ENCODE measurements around the gene RBM19. TPM values are rescaled to one million over a fixed set of nuclear protein-coding genes. Genes with fewer than 3 reads are reported as not detected.

Gene RBM19
- total and polyA plus RNA-seq, 11 donors, result 12.7 to 27.1 (median 17.4) TPM

DNA sequence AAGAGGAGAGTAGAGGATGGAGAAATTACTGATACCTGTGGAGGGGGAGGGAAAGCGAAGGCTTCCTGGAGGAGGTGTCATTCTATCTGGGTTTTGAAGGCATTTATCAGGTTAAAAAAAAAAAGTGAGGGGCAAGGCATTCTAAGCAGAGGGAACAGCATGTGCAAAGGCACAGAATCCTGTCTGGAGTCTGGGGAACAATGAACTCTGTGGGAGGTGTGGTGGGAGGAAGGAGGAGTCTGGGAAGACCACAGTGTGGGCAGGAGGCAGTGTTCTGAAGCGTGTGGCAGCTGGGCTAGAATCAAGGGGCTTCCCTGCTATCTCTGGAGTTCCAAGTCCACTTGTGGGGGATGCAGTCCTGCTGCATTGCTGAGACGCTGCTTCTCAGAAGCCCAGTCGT lies 123.4 kb downstream of the RBM19 start:
- Histone ChIP-seq H3K27ac (no peak overlapping the region), H3K4me1 (peaks cover 0 to 7% (median 0%) of the 10 kb centered on the region in 12 donors), H3K9me3 (no peaks in the 10 kb centered on the region), H3K36me3 (peaks cover 0 to 32% (median 0%) of the 10 kb centered on the region in 9 donors), H3K27me3 (no peaks in the 10 kb centered on the region), H3K4me3 (no peak overlapping the region)
- WGBS, 4 donors, result 90 to 95% (median 94%) methylated on average over 4 of the region's 4 CpGs
- TF ChIP-seq POLR2A (IDR thresholded peaks at IDR 0.05), result no peak
- TF ChIP-seq, protein P1, sequence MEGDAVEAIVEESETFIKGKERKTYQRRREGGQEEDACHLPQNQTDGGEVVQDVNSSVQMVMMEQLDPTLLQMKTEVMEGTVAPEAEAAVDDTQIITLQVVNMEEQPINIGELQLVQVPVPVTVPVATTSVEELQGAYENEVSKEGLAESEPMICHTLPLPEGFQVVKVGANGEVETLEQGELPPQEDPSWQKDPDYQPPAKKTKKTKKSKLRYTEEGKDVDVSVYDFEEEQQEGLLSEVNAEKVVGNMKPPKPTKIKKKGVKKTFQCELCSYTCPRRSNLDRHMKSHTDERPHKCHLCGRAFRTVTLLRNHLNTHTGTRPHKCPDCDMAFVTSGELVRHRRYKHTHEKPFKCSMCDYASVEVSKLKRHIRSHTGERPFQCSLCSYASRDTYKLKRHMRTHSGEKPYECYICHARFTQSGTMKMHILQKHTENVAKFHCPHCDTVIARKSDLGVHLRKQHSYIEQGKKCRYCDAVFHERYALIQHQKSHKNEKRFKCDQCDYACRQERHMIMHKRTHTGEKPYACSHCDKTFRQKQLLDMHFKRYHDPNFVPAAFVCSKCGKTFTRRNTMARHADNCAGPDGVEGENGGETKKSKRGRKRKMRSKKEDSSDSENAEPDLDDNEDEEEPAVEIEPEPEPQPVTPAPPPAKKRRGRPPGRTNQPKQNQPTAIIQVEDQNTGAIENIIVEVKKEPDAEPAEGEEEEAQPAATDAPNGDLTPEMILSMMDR (IDR thresholded peaks at IDR 0.05), result no peak
- DNase-seq (no peak), ATAC-seq (no peak)
- intact Hi-C loops (cut with DNase I), result no loop called here

DNA sequence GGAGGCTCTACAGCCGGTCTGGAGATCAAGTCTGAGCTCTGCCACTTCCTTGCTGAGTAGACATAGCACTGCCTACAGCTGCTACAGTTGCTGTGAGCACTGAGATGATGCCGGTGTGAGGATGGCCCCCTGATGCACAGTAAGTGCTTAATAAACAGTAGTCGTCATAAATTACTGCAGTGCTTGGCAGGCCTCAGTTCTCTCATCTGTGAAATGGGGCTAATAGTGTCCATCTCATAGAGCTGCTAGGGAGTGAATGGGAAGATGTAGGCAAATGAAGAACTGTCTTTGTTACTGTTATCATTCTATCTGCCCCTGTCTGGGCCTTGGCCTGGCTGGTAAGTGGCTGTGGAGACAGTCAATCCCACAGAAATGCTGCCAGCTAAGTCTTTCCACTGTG lies 124.3 kb downstream of the RBM19 start:
- H3K4me3 ChIP-seq, result no peak overlapping the region
- peaks cover 0 to 32% (median 0%) of the 10 kb centered on the region in 9 donors for H3K36me3 ChIP-seq
- no peaks in the 10 kb centered on the region for H3K27me3 ChIP-seq
- H3K9me3 ChIP-seq, result no peaks in the 10 kb centered on the region
- 89 to 97% (median 93%) methylated on average over 3 of the region's 3 CpGs for WGBS, 4 donors
- peaks cover 0 to 7% (median 0%) of the 10 kb centered on the region in 12 donors for H3K4me1 ChIP-seq
- DNase-seq (no peak), ATAC-seq (no peak)
- TF ChIP-seq, protein P1 (IDR thresholded peaks at IDR 0.05), result no peak
- TF ChIP-seq POLR2A (IDR thresholded peaks at IDR 0.05), result no peak
- H3K27ac ChIP-seq, result no peak overlapping the region
- intact Hi-C loops (cut with DNase I), result no loop called here

DNA sequence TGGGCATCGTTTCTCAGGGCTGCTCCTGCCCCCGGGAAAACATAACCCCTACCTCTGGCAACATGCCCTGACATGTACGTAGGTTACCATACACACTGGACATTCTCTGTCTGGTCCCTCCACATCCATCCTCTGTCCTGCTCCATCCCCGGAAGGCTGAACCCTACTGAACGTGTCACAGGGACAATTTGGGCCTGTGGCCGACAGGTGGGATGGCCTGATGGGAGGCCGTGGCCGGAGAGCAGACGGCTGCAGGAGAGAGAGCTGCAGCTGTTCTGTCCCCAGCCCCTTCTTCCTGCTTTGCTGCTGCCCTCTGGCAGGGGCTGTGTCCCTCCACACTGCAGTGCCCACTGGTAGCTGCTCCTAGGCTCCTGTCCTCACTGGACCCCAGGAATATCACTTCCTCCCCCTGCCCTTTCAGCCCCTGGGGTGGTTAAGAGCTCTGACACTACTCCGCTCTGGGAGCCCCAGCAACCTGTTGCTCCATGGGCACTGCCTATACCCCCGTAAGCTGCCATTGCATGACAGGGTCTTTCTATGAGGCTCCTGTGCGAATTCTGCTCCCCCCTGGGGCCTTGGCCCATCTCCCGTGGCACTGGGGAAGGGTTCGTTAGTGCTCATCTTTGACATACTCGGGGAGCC lies 125.6 kb downstream of the RBM19 start:
- TF ChIP-seq, protein P1 (IDR thresholded peaks at IDR 0.05), result no peak
- no peak for TF ChIP-seq POLR2A (IDR thresholded peaks at IDR 0.05)
- WGBS, 4 donors, result 85 to 94% (median 91%) methylated on average over 15 of the region's 15 CpGs
- Histone ChIP-seq H3K36me3 (peaks cover 0 to 32% (median 0%) of the 10 kb centered on the region in 9 donors), H3K4me3 (no peak overlapping the region), H3K4me1 (no peaks in the 10 kb centered on the region), H3K27me3 (no peaks in the 10 kb centered on the region), H3K9me3 (no peaks in the 10 kb centered on the region), H3K27ac (no peak overlapping the region)
- intact Hi-C loops (cut with DNase I), result no loop called here
- DNase-seq (no peak), ATAC-seq (no peak)

DNA sequence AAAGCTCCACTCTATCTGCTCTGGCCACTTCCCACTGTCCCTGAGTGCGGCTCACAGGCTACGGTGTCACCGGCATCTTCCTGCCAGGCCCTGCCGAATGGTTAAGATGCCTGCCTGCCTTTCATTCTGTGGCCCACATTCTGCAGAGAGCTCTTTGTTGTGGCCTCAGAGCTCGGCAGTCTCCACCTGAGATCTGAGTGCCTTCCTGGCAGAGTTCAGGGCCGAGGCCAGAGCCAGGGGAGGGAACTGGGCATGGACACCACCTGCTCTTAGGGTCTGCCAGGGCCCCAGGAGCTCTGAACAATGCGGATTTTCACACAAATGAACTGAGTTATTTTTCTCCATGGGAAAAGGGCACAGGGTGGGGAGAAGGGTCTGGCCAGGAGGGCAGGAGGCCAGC lies 127.2 kb downstream of the RBM19 start:
- no peaks in the 10 kb centered on the region for H3K27me3 ChIP-seq
- H3K4me3 ChIP-seq, result no peak overlapping the region
- no peak overlapping the region for H3K27ac ChIP-seq
- no peaks in the 10 kb centered on the region for H3K9me3 ChIP-seq
- DNase-seq (no peak), ATAC-seq (no peak)
- H3K36me3 ChIP-seq, result peaks cover 0 to 23% (median 0%) of the 10 kb centered on the region in 9 donors
- WGBS, 4 donors, result 82 to 100% (median 89%) methylated on average over 4 to 7 of the region's 7 CpGs
- intact Hi-C loops (cut with DNase I), result no loop called here
- no peaks in the 10 kb centered on the region for H3K4me1 ChIP-seq
- TF ChIP-seq POLR2A (IDR thresholded peaks at IDR 0.05), result no peak
- TF ChIP-seq, protein P1 (IDR thresholded peaks at IDR 0.05), result no peak

Data from heart left ventricle (tissue), 16 donors.